PC-3 (cell line): ENCODE measurements around the gene FADS1.

Experiments used
- EZH2phosphoT487 ChIP-seq: fragments of 300-600 bp; sonication (generic); IDR thresholded peaks from 2 replicates; pipeline ENCODE4 v1.6.1; 2018; ENCODE audit warnings: mild to moderate bottlenecking, antibody characterized with exemption, low read length, borderline replicate concordance
- TF ChIP-seq, protein P1 (sequence below): fragments of 300-600 bp; sonication (generic); conservative IDR thresholded peaks from 2 replicates; pipeline ENCODE4 v1.5.1; 2017; ENCODE audit warnings: antibody characterized with exemption, low read depth, mild to moderate bottlenecking, low read length

DNA sequence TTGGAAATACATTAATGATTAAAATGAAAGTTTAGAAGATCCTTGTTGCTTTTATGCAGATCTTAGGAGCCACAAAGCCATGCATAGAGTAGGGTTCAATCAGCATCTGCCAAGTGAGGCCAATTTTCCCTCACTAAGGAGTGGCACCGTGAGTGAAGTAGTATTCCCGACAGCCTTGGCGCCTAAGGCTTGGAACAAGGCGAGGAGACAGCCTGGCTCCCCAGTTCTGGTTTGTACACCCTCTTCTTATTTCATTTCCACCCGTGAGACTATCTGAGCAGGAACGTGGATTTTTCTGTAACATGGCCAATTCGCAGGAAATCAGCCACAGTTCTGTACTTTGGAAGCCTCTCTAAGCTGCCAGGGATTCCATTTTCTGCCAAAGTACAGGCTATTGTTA lies 33.9 kb upstream of the FADS1 start:
- TF ChIP-seq, protein P1, sequence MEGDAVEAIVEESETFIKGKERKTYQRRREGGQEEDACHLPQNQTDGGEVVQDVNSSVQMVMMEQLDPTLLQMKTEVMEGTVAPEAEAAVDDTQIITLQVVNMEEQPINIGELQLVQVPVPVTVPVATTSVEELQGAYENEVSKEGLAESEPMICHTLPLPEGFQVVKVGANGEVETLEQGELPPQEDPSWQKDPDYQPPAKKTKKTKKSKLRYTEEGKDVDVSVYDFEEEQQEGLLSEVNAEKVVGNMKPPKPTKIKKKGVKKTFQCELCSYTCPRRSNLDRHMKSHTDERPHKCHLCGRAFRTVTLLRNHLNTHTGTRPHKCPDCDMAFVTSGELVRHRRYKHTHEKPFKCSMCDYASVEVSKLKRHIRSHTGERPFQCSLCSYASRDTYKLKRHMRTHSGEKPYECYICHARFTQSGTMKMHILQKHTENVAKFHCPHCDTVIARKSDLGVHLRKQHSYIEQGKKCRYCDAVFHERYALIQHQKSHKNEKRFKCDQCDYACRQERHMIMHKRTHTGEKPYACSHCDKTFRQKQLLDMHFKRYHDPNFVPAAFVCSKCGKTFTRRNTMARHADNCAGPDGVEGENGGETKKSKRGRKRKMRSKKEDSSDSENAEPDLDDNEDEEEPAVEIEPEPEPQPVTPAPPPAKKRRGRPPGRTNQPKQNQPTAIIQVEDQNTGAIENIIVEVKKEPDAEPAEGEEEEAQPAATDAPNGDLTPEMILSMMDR, result no peak
- TF ChIP-seq EZH2phosphoT487, result no peak
